Activated gamma-delta T cell (primary cell): Measurements from ENCODE around the gene TRAP1.

Experiments
- DNase-seq: peaks from one replicate; lab custom pipeline; 2025; lab: John Stamatoyannopoulos, UW
- total RNA-seq, 2 donors: gene quantifications; one replicate each; lab custom pipeline; 2026; lab: John Stamatoyannopoulos, UW

TRAP1 gene
- 58.2 to 61.7 reads per million in 2 donors for total RNA-seq

DNA sequence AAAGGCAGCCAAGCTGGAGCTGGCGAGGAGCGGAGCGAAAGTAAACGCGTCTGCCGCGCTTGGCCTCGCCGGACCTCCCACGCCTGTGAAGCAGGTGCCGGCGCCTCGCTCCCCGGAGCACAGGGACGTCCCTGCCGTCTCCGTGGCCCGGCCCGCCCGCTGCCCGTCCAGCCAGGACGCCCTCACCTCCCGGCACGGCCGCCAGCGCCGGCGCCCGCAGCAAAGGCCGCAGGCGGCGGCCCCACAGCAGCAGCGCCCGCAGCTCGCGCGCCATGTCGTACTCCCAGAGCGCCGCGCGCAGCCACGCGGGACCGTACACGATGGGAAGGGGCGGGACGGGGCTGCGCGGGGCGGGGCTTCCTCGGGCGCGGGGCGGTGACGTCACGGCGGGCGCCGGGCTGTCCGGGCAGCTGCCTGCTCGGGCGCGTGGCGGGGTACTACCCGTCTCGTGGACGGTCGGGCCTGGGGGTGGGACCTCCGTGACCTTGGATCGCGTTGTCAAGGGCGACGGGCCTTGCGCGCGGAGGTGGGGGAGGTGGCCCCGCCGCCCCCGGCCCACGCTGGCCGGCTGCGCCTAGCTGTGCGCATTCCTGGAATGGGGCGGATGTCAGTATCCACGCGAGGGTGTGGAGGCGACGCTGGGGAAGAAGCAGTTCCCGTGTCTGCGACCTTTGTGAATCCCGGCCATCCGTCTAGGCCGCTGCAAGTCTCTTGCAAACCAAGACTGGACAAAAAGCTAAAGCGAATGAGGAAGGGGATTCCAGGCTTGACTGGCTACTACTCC is at the start of gene TRAP1:
TRAP1 (minus strand) TSS at position 290 of the 784 bp plus-strand sequence; CDS start at position 274, 16 bp downstream.
- peak; percentile 93 for DNase-seq

DNA sequence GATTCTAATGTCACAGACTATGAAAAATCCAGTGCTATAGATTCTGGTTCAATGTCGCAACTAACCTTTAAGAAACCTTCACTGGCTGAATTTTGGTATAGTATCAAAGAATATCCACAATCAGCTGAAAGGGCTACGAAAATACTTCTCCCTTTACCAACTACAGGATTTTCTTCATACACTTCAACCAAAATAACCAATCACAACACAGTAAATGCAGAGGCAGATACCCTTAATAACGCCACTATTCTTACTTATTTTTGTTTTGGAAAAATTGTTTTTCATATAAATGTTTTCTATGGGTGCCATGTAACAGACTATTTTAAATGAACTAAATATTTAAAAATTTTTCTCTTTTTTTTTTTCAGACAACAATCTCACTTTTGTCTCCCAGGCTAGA is 48.9 kb upstream of the TRAP1 start:
- DNase-seq = no peak

DNA sequence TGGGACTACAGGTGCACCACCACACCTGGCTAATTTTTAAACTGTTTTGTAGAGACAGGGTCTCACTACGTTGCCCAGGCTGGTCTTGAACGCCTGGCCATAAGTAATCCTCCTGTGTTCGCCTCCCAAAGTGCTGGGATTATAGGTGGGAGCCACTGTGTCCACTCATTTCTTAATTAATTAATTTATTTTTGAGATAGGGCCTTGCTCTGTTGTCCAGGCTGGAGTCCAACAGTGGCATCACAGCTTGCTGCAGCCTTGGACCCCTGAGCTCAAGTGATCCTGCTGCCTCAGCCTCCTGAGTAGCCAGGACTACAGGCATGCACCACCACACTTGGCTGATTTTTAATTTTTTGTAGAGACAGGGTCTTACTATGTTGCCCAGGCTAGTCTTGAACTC is 47.1 kb upstream of the TRAP1 start:
- DNase-seq = no peak

DNA sequence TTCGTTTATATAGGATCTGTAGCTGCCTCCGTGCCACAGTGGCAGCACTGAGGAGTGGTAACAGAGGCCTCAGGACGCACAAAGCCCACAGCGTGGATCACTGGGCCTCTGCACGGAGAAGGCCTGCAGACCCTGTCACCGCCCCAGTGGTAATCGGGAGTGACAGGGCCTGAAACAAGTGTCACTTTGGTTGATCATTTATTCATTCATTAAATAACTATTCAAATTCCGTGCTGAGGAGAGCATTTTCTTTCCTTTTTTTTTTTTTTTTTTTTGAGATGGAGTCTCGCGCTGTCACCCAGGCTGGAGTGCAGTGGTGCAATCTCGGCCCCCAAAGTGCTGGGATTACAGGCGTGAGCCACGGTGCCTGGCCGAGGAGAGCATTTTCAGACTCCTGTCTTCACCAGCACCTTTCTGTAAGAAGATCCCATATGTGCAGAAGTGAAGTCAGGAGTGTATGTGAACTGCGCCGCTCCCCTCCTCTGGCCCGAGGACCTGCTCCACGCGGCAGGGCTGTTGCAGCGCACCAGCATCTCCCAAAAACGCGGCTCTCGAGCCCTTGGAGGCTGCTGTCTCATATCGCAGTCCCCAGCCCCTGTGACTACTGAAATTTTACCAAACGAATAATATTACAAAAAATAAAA is 44.9 kb upstream of the TRAP1 start:
- no peak for DNase-seq

DNA sequence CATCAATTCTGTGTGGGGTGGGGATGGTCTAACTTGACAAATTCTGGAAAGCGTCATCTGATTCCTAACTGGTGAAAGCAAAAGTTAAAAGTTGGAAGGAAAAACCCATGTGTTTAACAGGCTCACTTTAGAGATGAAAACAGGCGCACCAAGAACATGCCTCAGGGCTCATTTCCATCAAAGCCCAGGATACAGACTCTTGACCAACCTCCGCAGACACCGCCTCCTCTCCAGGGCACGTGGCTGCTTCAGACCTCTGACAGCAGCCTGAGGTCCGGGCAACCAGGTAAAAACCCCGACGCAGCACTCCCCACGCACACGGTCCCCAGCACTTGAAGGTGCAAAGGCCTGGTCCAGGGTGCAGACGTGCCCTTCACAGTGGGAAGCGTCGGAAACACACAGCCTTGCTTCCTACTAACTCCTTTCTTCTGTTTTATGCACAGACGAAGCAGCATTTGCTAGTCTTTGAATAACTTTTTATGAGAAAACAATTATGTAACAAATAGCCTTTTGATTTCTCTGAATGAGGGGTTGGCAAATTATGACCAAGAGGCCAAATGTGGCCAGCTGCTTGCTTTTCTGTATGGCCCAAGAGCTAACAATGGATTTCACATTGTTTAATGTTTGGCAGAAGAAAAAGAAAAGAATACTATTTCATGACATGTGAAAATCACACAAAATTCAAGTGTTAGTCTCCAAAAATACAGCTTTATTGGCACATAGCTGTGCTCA is 44.2 kb upstream of the TRAP1 start:
- no peak for DNase-seq

DNA sequence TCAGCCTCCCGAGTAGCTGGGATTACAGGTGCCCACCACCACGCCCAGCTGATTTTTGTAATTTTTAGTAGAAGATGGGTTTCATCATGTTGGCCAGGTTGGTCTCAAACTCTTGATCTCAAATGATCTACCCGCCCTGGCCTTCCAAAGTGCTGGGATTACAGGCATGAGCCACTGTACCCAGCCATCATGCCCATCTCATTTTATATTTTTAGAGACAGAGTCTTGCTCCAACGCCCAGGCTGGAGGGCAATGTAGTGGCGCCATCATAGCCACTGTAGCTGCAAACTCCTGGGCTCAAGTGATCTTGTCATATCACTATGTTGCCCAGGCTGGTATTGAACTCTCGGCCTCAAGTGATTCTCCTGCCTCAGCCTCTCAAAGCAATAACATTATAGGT is 43.2 kb upstream of the TRAP1 start:
- DNase-seq = no peak

DNA sequence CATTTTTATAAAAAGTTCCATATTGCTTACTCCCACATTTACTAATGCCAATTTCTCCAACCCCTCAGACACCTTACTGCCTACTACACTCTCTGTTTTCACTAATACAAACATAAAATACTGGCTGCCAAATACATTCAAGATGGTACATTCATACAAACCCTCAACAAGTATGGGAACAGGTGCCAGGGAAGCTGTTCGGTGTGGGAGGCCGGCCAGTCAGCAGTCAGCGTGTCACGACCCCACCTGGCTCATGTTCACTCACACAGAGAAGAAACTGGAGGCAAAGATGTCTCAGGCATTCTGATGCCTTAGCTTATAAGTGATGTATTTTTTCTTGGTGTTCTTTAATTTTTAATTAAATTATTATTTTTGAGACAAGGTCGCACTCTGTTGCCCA is 42.4 kb upstream of the TRAP1 start:
- DNase-seq = no peak

DNA sequence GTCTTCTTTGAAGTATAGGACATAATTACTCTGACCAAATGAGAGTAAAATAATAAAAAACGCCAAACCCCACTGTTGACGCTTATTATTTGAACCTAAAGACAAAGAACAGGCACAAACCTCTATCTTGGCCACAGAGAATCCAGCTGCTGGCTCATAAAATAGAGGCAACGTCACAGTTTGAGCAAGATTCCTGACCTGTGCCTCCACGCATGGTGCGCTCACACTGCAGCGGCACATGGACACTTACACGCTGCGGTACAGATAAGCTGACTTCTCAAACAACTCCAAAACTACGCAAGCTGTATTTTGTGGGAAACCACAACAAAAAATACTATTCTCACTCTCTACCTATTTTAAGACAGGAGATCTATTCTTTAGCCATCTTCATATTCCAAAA is 38.8 kb upstream of the TRAP1 start:
- no peak for DNase-seq

DNA sequence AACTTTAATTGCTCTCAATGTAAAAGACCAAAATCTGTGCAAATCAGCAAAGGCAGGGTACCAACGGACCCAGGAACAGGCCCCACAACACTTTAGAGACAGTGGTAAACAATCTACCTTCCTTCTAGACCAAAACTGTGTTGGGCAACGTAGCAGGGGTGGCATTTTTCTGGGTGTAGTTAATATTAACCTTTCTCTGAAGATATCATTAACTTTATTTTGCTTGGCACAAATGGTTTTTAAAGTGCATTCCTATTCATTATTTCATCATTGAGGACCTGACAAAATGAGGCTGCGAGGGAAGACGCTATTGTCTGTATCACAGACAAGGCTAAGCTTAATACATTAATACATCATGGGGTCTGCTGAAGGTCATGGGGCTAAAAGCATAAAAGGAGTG is 37.9 kb upstream of the TRAP1 start:
- no peak for DNase-seq

DNA sequence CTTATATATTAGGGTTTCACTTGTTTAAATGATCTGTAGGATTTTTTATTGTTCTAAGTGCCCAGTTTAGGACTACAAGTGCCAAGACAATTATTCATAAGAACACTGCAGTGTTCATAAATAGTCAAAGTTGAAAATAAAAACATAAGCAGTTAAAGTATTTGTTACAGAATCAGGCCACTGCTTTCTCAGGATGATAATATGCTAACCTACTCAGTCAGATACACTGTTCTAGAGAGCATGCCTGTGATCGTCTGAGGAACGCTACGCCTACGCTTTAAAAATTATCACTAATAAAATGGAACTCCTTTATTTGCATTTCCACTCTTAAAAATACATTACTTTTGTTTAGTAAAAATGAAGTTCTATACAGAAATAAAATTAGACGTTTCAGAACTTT is 37.4 kb upstream of the TRAP1 start:
- no peak for DNase-seq

DNA sequence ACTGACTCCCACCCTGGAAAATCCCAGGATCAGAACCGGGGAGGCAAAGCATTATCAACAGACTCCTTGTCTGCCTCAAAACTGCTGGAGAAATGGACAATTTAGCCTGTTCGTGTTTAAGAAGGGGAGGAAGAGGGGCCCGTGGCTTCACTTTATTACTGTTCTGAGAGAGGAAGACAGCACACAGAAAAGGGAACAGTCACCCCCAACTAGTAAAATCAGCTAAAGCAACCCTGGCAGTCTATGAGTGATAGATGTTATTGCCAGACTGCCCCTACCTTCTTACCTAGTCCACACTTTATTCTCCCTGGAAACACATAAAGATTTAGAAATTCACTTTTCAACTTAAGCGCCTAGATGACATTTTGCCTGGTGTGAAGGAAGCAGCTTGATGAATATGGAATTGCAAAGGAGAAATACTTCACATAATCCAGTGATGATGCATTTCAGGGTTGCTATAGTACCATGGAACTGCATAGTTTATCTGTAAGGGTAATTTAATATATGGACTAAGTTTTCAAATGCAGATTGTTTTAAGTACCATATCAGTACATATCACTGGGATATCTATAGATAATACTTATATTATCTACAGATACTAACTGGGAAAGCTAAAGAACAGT is 36.9 kb upstream of the TRAP1 start:
- DNase-seq = no peak

DNA sequence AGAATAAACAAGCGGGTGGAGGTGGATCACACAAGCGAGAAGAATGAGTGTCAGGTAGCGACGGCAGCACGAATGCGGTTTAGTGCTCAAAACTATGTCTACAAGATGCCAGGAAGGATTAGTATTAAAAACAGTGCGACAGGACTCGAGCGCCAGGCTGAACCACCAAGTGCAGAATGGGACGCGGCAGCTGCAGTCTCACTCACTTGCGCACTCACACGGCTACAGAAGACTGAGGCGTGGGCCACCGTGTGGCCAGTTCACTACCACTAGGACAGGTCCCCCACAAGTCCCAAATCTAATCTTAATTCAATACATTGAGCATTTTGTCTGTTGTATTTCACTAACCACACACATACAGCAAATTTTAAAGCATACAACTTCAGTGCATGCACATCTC is 35.7 kb upstream of the TRAP1 start:
- no peak for DNase-seq

DNA sequence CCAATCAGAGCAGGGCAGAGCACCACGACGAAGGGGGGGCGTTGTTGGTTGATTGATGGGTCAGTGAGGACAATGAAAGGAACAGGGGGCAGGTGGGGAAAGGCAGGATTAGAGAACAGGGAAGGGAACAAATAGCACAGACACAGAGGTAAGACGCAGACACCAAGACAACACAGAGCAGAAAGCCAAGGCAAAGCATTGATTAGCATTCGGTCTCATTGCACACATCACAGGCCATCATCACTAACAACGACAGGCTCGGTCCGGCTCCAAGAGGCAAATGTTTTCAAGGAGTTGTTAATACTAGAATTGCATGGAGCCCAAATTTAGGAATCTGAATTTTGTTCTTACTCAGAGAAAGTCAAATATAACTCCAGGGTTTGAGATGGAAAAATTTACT is 34.6 kb upstream of the TRAP1 start:
- no peak for DNase-seq

DNA sequence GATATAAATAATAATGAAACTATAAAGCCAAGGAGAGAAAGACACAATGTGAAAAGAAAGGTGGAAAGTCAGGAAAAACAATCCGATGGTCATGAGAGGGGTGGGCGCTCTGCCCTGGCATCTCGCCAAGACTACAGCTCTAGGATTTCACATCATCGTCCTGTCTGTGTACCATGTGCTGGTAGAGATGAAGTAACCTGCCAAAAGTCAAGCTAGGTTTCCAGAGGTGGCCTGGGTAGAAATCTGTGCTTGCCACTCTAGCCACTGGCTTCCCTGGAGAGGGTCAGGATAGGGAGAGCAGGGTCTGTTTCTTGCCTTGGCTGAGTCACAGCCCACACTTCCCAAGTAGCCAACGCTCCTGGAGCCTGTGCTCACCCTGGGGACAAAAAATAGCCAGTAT is 31.0 kb upstream of the TRAP1 start:
- DNase-seq = no peak

DNA sequence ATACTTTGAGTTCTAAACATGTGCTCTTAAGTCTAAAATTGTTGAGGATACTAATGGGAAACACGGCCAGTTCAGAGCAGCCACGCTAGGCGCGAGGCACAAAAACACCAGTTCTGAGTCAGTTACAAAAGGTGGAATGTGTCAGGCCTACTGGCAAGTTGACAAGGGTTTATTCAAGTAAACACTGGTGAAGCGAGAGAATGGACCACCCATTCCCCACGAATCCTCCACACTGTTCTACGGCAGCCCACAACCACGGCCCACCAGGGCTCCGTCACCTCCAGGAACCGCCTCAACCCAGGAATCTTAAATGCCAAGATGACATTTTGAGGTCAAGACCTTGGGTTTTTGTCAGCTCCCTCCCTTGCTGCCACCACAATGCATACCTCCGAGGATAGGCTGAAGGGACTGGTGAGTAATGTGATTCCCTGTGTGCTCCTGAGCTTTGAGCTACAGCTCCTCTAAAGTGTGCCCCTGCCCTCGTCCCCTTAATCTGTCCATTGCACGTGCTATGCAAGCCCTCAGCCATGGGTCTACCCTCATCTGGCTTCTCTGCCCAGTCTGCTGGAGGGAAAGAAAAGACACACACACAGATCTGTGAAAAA is 28.5 kb upstream of the TRAP1 start:
- no peak for DNase-seq

DNA sequence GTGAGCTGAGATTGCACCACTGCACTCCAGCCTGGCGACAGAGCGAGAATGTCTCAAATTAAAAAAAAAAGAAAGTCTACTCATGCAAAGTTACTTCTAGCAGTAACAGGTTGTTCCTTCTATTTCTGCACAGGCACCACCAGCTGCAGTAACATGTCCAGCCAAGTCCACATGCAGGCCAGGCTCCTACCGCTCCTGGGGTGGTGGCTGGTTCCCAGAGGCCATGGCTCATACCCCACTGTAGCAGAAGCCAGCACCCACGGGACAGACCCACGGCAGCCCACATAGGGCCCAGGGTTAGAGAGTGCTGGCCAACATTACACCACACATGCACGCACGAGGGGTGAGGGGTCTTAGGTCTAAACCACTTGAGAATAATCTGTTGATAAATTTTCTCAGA is 26.7 kb upstream of the TRAP1 start:
- DNase-seq = no peak

DNA sequence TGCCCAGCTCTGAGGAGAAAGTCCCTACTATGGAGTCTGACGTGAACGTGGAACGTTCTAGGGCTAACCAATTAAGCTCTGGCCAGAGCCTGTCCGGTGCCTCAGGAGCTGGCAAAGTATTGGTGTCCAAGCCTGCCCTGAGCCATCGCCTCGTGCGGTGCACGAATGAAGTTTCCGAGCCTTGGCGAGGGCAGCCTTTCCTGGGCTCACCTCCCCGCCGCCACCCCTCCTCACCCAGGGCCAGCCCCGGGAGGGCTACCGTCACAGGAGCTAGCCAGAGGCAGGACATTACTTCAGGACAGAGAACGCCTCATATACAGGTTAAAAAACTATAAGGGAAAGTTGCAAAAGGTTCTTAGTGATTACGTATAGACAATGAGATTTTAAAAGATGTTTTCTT is 23.6 kb upstream of the TRAP1 start:
- no peak for DNase-seq

DNA sequence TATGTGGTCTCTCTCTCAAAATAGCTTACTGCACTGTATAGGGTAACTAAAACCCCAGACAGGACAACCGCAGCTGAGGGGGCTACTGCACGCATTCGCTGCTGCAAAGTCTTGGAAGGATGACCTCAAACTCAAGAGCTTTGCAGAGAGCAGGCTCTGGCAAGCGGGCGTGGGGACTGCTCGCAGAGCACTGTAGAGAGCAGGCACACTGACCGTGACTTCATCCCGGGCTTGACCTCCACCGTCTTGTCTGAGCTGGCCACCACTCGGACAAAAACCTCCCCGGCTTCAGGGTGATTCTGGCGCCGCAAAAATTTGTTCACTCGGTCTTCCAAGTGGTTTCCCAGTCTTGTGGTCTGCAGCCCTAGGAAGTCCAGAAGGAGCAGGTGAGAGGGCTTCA is 22.9 kb upstream of the TRAP1 start:
- no peak for DNase-seq

DNA sequence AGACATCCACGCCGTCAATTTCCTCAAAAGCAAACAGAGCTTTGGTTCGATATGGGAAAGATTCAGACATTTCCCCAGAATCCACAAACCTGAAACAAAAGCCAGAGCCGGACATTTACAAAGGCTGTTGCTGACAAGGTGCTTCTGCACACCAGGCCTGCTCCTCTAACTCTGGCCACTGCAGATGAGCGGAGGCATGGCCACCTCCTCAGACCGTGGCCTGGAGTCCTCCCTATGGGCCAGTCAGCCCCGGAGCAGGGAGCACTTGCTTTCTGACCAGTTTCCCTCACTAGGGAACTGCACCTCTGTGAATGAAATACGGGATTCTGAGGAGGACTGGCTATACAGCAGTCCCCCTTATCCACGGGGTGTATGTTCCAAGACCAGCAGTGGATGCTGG is 22.3 kb upstream of the TRAP1 start:
- no peak for DNase-seq

DNA sequence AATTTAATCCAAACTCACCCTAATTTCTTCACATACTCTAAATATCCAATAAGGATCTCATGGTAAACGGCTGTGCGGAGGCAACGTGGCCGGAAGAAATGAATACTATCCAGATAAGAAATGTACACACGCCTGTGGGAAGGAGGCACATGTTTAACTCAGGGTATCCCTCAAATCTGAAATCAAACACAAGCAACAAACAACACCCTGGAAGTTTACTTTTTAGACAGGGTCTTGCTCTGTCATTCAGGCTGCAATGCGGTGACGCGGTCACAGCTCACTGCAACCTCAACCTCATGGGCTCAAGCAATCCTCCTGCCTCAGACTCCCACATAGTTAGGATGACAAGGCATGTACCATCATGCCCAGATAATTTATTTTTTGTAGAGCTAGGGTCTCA is 21.2 kb upstream of the TRAP1 start:
- DNase-seq = no peak

DNA sequence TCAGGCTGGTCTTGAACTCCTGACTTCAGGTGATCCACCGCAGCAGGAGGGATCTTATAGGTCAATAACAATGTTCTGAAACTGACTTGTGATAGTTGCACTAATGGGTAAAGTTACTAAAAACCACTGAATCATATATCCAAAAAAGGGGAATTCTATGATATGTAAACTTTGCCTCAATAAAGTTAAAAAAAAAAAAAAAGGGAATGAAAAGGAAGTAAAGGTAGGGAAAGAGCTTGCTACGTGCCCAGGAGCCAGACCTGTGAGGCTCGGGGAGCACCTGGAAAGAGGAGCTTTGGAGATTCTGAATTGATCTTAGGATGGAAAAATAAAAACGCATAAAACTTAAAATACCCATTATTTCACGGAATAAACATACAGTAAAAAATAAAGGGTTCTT is 20.8 kb upstream of the TRAP1 start:
- no peak for DNase-seq

DNA sequence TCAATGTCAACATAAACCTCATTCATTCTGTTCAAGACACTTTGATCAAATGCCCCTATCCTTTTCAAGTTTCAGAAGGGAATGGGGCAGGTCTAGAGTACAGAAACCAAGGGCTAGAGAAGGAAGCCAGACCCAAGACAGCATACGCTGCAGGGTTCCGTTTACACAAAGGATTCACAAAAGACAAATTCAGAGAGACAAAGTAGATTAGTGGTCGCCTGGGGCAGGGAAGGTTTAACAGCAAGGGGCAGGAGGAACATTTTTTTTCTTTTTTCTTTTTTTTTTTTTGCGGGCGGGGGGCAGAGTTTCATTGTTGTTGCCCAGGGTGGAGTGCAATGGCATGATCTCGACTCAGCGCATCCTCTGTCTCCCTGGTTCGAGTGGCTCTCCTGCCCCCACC is 19.9 kb upstream of the TRAP1 start:
- no peak for DNase-seq
